ENCODE measurements around the gene NRP1. TPM values are rescaled to one million over a fixed set of nuclear protein-coding genes. Genes with fewer than 3 reads are reported as not detected.

Gene NRP1
- total RNA-seq, 1 experiment from 2014 or later, result 9.1 TPM

DNA sequence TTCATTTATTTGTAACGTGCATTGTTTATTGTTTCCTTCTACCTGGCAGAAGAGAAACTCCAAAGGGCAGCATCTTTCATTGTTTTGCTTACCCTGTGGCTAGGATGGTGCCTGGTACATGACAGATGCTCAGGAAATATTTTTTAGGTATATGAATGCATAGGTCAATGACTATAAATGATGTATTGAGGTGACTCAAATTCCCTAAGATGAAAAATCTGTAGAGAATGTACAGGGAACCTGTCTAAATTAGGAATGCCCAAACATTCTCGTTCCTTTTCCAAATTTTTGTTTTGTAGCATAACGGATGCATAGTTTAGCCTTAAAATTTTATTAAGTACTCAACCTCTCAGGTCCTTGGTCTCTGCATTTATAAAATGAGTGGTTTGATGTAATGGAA, 71.6 kb downstream of the NRP1 start:
- DNase-seq (ENCODE audit: low spot score), result no peak

DNA sequence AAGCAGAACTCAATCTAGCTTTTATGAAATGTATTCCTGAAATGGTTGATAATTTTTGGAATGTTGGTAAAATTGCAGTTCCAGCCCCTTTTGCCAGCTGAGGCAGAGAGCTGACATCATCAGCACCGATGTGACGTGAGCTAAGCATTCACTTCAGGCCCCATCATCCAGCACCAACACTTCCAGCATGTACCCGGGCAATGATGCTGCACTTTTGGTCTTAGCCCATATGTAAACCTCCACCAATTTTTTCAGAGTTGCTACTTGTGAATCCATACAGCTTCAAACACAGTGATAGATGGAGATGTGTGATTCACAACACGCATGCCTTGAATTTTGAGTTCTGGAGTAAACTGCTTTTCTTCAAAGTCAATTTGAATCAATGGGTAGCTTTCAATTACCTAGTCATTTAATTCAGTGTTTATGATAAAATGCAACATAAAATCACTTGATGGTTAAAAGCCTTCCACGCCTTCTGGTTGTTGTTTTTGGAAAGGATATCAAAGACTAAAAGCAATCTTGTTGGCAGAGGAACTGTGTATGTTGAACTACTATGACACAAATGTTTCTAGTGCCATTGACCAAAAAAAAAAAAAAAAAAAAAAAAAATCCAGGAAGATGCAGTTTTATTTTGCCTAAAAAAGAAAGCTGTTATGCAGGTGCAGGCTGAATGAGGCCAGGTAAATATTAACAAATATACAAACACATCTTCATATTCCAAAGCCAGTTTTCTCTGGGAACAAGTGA, 73.9 kb downstream of the NRP1 start:
- no peak for DNase-seq (ENCODE audit: low spot score)

DNA sequence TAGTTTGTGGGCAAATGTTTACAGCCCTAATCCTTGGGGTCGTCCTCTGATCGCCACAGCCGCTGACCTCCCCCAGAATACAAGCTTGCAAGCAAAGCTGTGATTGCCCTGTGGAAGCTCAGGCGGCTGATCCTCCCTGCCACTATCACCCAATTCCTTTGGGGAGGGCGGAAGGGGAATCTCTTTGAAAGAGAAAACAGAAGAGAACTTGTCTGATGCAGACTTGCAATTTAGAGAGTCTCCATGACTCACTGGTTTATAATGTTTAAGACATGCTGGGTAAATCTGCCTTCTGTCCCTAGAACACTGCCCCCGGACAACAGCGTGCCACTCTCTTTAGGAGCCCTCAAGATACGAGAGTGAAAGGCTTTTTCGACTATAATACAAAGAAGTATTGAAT, 75.5 kb downstream of the NRP1 start:
- DNase-seq (ENCODE audit: low spot score), result peak; percentile 29

DNA sequence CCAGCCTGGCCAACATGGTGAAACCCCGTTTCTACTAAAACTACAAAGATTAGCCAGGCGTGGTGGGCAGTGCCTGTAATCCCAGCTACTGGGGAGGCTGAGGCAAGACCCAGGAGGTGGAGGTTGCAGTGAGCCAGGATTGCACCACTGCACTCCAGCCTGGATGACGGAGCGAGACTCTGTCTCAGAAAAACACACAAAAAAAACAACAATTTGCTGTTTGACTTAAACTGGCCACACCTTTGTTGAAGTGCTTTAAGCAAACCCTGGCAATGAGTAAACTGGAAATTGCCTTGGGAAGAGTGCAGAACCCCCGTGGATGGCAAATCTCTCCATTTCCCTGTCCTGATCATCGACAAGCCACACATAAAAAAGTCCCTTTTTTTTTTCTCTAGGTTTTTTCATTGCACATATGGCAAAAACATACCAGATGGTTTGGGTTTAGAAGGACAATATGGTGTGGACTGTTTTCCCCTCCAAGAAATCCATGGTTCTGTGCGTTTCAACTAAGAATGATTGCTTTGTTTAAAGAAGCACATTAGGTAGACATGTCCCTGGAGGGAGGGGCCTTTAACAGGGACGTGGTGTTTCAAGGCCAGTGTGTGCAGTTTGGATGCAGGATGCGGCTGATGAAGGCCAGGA, 76.9 kb downstream of the NRP1 start:
- no peak for DNase-seq (ENCODE audit: low spot score)

DNA sequence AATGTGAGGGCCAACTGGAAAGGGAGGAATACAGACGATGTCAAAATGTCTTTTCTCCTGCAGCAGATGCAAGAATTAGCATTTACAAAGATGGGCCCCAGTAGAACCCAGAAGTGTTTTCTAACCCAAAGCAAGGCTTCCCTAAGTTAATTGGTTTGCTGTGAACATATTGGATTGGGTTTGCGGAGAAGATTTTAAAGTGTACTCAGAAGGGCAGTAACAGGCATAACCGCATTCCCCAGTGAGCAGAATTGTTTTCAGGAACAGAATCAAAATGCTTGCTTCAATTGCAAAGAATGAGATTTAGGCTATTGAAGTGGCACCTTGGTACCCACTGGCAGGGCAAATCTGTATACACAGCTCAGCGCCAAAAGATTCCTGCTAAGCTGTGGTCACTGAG, 78.0 kb downstream of the NRP1 start:
- DNase-seq (ENCODE audit: low spot score), result no peak

DNA sequence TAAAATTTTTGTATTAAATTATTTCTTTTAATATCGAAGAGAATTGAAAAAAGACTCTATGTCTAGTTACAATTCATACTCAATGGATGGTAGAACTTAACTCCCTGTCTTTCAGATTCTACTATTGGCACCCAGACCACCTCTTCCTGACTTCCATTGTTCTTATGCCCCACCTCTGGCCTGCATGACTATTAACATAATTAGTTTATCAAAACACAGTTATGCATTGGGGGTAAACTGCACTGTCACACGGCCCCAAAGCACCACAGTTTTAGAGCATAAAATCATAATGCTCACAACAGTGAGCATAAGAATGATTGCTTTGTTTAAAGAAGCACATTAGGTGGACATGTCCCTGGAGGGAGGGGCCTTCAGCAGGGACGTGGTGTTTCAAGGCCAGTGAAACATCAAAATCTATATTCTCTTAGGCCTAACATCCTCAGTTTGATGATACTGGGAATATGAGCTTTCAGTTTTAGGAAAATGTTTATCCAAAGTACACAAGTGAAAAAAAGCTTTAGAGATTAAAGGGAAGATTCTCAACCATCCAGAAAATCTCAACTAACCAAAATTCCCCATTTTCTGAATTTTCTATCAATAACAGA, 79.8 kb downstream of the NRP1 start:
- no peak for DNase-seq (ENCODE audit: low spot score)

DNA sequence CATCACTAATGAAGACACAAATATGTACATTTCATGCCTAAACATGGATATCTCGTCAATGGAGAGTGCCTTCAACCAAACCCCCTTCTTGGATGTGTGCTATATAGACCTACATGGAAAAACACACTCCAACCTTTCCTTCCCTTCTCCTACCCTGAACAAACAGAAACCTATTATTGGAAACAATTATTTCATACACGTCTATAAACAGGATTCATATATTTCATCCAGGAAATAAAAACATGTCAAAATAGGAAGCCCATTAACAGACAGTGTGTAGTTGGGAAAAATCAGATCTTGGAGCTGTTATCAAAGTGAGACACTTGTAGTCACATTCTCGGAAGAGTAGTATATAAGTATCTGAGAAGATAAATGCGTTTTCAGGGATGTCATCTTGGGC, 81.1 kb downstream of the NRP1 start:
- DNase-seq (ENCODE audit: low spot score), result no peak

DNA sequence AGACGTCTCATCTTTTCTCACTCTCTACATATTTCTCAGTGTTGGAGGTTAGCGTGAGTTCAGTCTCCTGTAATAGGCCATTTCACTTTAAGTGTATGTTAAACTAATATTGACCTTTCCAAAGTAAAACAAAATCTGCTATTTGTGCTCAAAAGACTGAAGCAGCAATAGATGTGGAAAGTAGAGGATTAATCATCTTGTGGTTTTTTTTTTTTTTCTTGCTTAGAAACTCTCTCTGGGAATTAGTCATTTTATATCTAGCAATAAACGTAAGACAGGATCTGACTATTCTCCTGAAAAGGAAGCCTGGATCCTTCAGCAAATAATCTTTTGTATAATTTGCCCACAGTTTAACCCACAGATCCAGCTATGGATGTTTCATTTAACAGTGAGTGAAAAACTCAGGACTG, 81.7 kb downstream of the NRP1 start:
- DNase-seq (ENCODE audit: low spot score), result no peak

DNA sequence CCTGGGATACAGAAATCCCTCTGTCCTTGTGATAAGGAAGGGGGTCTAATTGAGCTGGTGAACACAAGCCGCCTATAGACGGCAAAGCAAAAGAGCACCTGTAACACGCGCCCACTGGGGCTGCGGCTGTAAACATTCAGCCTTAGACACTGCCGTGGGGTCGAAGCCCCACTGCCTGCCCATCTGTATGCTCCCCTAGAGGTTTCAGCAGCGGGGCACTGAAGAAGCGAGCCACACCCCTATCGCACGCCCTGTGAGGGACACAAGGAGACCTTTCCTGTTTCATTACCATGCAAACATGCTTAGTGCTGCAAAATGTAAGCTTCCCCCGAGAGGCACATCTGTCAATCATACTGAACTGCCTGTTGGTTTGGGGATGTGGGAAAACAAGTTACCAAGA, 82.1 kb downstream of the NRP1 start:
- no peak for DNase-seq (ENCODE audit: low spot score)

DNA sequence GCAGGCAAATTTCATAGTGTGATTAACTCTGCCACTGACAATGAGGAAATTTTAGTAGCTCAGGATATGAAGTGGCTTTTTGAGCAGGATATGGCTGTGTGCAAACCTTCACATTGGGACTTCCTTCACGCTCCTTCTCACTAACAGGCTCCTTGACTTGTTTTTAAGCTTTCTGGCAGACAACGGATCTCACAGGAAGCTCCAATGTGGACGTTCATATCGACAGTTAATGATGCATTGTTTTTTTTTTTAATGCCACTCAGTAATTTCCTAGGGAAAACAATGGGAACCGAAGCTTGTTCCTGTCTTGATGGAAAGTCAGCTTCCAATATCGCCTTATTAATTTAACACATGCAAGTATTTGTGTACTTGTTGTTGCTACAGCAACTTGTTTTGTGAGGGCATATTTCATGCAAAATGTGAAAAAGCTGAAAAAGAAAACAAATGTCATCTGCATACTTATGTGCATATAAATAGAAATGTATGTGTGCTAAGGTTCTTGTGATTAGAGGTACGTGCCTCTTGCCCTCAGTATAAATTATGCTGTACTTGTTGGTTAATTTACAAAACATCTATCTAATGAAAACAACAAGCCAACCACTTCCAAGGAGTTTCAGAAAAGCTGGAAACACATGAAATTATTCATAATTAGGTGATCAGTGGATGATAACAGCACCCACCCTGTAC, 84.7 kb downstream of the NRP1 start:
- no peak for DNase-seq (ENCODE audit: low spot score)

DNA sequence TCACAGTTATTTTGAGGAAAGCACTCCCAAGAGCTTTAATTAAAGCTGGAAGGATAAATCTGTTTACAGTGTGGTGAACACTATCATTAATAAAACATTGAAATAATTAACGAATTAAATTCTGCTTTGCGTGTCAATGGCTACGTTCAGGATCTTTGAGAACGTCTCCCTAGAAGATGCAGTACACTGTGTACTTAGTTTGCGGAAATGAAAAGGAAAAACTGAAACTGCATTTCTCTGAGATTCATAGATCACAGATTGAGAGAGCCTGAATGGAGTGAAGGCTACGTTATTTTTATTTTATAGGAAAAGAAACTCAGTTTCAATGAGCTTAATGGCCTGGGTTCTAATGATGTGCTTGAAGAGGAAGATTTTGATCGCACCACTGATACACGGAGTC, 85.3 kb downstream of the NRP1 start:
- DNase-seq (ENCODE audit: low spot score), result no peak

DNA sequence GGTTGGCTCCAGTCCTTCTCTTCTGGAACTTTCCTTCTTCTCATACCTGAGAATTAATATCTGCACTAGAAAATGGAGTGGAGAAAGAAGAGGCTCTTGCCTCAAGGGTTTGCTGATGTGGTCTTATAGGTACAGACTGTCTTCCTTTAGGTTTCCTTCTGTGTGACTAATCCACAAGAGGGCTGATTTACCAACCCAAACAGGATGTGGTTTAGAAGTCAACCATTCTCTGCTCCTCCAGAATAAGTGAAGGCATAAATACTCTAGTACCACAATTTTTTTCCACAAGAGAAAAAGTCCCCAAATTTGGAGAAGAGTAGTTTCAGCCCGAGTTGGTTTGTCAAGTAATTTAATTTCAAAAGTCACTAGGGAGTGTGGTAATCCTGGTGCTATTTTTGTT, 85.8 kb downstream of the NRP1 start:
- DNase-seq (ENCODE audit: low spot score), result peak; percentile 23

DNA sequence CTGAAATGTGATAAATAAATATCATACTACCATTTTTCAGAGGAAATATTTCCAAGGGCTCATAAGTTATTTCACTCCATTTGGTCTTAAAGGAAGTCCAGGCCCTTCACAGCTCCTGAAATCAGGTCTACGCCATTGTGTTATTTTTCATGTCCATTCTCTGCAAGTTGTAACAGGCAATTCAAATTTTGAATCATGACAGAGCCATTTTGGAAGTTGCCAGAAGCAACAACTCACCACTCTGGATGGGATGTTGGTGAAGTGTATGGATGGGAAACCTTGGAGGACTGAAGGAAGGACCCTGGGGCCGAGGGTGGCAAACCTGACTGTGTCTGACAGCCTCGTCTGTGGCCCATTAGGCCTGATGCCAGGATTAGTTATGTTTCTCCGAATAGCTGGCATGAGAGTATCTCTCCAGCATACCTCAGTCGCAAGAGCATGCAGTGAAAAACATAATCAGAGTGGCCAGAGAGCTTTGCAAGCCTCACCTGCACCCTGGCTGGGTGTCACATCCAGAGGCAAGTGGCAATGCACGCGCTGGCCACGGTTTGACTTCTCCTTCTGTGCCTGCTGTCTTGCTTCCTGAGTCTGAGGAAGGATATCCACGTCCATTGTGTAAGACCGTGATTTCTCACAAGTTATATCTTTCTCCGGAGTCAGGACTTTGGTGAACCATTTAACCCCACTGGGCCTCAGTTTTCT, 87.1 kb downstream of the NRP1 start:
- no peak for DNase-seq (ENCODE audit: low spot score)

DNA sequence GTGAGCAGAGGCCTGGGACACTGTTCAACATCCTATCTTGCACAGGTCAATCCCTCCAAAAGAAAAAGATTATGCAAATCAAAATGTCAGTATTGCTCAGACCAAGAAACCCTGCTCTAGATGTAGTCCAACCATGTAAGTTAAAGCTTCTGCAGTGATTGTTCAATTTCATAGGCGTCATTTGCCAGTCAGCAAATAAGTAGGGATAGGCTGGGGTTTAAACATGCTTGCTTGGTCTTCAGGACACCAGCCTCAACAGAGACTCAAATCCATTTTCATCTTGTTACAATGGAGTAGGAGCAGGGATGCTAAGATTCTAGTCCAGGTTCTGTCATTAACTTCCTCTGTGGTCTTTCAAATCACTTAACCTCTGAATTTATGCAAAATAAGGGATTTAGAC, 89.1 kb downstream of the NRP1 start:
- no peak for DNase-seq (ENCODE audit: low spot score)

DNA sequence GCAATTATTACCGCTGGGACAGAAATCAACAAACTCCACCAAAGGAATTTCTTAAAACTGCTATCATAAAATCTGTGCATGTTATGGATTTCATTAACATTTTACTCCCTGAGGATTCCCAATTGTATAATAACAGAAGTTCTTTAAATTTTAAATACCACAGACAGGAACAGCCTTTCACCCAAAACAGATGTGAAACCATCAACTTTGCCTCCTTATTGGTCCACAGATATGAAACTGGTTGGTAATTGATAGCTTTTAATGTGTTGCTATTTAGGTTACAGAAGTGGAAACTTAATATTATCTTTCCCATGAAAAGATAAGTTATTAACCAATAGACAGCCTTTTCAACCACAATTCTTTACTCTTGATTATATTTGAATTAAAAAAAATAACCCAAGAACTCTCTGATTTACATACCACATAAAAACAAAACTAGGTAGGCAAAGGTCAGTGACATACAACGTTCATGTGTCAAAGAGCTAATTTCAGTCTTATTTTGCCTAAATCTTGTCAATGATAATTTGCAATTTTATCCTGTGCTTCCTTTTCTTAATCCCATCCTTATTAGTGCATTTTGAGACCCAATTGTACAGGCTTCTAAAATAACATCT, 90.0 kb downstream of the NRP1 start:
- DNase-seq (ENCODE audit: low spot score), result no peak

DNA sequence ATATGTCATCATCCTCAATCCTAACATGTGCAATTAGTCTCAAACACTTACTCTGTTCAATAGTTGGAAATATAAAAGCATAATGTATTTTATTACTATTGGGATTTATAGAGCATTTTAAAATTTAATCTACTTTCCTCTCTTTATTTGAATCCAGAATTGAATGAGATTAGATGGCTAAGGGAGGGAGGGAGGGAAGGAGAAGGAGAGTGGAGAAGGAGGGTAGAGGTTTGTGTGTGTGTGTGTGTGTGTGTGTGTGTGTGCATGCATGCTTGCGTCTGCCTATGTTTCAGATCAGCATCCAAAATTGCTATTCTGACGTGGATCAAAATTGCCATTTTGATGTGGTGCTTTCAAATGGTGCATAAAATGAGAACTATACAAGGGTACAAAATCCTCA, 90.8 kb downstream of the NRP1 start:
- DNase-seq (ENCODE audit: low spot score), result no peak

DNA sequence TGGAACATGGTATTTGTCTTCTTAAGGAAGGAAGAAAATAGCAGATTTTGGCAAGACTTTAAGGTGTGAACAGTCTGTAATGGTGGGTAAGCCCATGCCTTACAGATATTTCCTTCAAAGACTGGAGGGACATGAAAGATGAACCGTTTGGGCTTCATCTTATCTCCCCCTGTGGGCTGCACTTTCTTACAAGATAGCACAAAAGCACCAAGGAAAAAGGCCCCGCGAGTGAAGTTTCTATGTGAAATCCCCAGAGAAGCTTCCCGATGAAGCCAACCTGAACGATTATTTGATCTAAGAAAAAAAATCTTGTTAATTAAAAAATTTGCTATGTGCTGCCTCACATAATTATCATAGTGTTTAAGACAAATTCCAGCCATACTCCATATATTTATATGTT, 91.5 kb downstream of the NRP1 start:
- no peak for DNase-seq (ENCODE audit: low spot score)

DNA sequence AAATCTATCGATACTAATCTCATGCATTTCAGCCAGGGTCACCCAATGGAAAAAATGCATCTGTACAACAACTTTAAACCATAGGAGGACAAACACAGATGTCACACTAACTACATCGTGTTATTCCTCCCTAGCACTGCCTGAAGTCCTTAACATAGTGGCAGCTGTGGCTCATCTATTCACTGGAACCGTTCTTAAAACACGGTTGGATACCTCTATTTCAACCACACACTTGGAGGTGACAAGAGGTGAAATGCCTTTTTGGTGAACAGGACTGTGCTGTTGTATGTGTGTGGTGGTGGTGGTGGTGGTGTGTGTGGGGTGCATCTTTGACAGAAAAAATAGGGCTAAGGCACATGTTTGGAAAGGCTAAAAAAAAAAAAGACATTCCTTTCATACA, 93.1 kb downstream of the NRP1 start:
- no peak for DNase-seq (ENCODE audit: low spot score)

DNA sequence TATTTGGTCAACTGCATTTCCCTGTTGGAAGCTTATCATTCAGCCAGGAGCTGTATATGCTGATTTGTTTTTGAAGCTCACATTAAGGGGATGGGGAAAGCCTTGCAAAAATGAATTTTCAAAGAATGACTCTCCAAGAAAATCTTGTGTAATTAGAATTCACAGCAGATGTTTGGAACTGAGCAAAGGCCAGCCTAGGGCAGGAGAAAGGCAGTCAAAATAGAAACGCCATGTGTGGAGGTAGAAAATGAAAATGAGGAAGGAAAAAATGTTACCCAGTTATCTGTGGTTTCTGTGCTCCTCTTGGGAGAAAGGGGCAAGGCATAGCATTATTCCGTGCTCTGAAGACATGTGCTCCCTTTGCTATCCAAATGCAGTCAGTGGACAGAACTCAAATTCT, 93.5 kb downstream of the NRP1 start:
- DNase-seq (ENCODE audit: low spot score), result no peak

DNA sequence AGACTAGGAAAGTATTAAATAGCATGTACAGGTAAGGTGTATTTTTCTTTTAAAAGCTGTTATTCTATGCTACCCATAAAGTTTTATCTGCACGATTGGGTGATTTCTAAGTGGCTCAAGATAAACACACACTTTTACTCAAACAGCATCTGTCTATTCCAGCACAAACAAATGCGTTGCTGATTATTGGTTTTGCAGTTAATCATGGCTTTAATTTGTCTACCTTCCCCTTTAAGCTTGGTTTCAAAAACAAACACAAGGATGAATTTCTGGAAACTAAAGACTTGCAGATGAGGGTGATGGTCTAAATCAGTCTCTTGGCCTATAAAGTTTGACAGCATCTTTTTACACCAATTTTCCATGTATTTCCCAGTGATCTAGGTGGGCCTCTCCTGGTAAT, 94.2 kb downstream of the NRP1 start:
- DNase-seq (ENCODE audit: low spot score), result no peak

DNA sequence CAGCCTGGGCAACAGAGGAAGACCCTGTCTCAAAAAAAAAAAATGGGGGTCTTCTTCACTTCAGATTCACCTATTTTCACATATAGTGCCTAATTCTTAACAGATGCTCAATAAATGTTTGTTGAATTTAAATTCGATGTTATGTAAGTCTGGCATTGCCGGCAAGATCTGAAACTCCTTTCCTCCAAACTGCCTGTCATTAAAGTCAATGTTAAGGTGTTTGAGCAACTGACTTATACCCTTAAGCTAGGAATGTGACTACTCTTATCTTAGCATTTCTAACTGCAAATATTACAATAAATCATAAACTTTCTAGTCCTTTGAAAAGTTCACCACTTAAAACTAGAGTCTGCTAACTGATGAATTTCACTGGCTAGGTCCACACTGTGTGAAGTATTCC, 95.2 kb downstream of the NRP1 start:
- no peak for DNase-seq (ENCODE audit: low spot score)

DNA sequence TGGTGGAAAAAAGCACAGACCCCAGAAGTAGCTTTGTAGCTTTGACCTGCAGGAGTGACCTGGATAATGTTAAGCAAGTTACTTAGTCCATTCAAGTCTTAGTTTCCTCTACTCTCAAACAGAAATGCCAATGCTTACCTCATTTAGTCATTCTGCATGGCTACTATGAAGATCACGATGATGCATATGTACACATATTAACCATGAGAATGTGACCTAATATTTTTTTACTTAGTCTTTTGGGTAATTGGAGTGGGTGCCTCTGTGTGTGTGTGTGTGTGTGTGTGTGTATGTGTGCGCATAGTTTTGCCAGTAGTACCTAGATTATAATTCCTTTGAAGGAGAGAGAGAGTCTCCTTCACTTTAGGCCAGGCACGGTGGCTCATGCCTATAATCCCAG, 95.8 kb downstream of the NRP1 start:
- DNase-seq (ENCODE audit: low spot score), result no peak
